ENCODE results near the gene SPSB1. TPM values are rescaled to one million over a fixed set of nuclear protein-coding genes. Genes with fewer than 3 reads are reported as not detected.

Gene SPSB1
- total and polyA plus RNA-seq, 2 of the 4 experiments (the other 2 are of a cell fraction), result 16.7 to 19.8 TPM

- Histone ChIP-seq H2BK120ac (ENCODE audit: low read depth, low read length) (no peak overlapping the region), H3K23ac (ENCODE audit: low read depth, low read length) (no peak overlapping the region), H3K4me2 (ENCODE audit: low read depth, low read length) (no peak overlapping the region), H3K56ac (ENCODE audit: extremely low read depth, insufficient read depth, low read length) (no peak overlapping the region), H3K9me3 (ENCODE audit: control insufficient read depth, insufficient read depth, low read length) (no peaks in the 10 kb centered on the region), H3K36me3 (ENCODE audit: control insufficient read depth, insufficient read depth, low read length) (peaks cover 16% of the 10 kb centered on the region; the same call in 1 of the 2 replicates), H2AK9ac (replicated peaks; ENCODE audit: low read depth, low read length, poor library complexity) (no peak overlapping the region), H4K8ac (ENCODE audit: low read depth in 2 of 2, low read length in 2 of 2) (no peak overlapping the region), H3K18ac (ENCODE audit: low read depth, low read length) (no peak overlapping the region), H3K4me1 (ENCODE audit: control insufficient read depth, insufficient read depth, low read length) (peaks cover 14% of the 10 kb centered on the region), H4K91ac (ENCODE audit: insufficient read depth, low read depth, low read length) (no peak overlapping the region), H2BK5ac (ENCODE audit: low read depth, low read length, poor library complexity, severe bottlenecking) (no peak overlapping the region), H3K9ac (ENCODE audit: low read depth, low read length) (no peak overlapping the region), H3K4ac (ENCODE audit: low read depth, low read length) (no peak overlapping the region), H4K5ac (ENCODE audit: low read depth, low read length) (no peak overlapping the region), H3K4me3 (ENCODE audit: insufficient read depth, low read depth, low read length) (no peak overlapping the region), H2AFZ (replicated peaks; ENCODE audit: low read length, poor library complexity) (no peak overlapping the region), H2BK20ac (ENCODE audit: low read depth, low read length) (no peak overlapping the region), H3K27me3 (ENCODE audit: control insufficient read depth, insufficient read depth, low read length) (no peaks in the 10 kb centered on the region), H3K14ac (replicated peaks; ENCODE audit: low read depth, low read length) (no peak overlapping the region), H3K79me1 (ENCODE audit: low read depth in 1 of 2, low read length in 2 of 2) (peaks cover 8 to 45% of the 10 kb centered on the region in 2 experiments; a peak in 3 of 4 replicates), H3K9me1 (ENCODE audit: insufficient read depth, low read length) (peaks cover 24% of the 10 kb centered on the region; the same call in 1 of the 2 replicates), H4K20me1 (ENCODE audit: insufficient read depth, low read length) (no peaks in the 10 kb centered on the region; the same call in 1 of the 2 replicates), H2AK5ac (ENCODE audit: low read depth, low read length) (no peak overlapping the region), H2BK15ac (ENCODE audit: low read depth, low read length) (no peak overlapping the region), H3K27ac (ENCODE audit: insufficient read depth, low read length) (no peak overlapping the region)
- ChIA-PET POLR2A (ENCODE audit: unreplicated experiment) (interaction anchor here (0.6 kb wide), 2 partner anchors 11 to 64 kb away, joined by 3 read pairs; partner anchors contain the start of gene H6PD), CTCF (interaction anchor here (1.2 to 1.5 kb wide), 2 partner anchors 11 to 135 kb away, joined by 3 to 5 read pairs; partner anchors contain the start of gene H6PD)
- 93% methylated on average over 7 of the region's 15 CpGs; no CpG with 5 or more reads in 1 of the 2 experiments for WGBS, 2 experiments (ENCODE audit: extremely low coverage in 2 of 2, insufficient read length in 1 of 2)
- dilution Hi-C loops (cut with HindIII; ENCODE audit: low sequenced_read_pairs, unreplicated experiment), result no loop called here
- ATAC-seq (ENCODE audit: low read depth), result no peak
- TF ChIP-seq RCOR1 (IDR thresholded peaks at IDR 0.05; ENCODE audit: insufficient replicate concordance, low read length) (no peak), RFX5 (IDR thresholded peaks at IDR 0.05; ENCODE audit: low read depth, low read length) (no peak), NFE2L2 (IDR thresholded peaks at IDR 0.05; ENCODE audit: low read depth, low read length) (no peak), CTCF (conservative IDR thresholded peaks at IDR 0.05; ENCODE audit: low read depth, low read length) (no peak), SMC3 (IDR thresholded peaks at IDR 0.05; ENCODE audit: low read depth, low read length) (no peak), MAFK (IDR thresholded peaks at IDR 0.05; ENCODE audit: low read depth, low read length) (no peak), RAD21 (IDR thresholded peaks at IDR 0.05; ENCODE audit: low read length) (no peak), BHLHE40 (IDR thresholded peaks at IDR 0.05; ENCODE audit: low read depth, low read length) (no peak), FOS (IDR thresholded peaks at IDR 0.05; ENCODE audit: low read depth, low read length) (no peak), CHD1 (IDR thresholded peaks at IDR 0.05; ENCODE audit: low read depth, low read length) (no peak), MAZ (IDR thresholded peaks at IDR 0.05; ENCODE audit: borderline replicate concordance, low read depth, low read length) (no peak), ELK1 (IDR thresholded peaks at IDR 0.05; ENCODE audit: borderline replicate concordance, low read depth, low read length) (no peak), USF2 (IDR thresholded peaks at IDR 0.05; ENCODE audit: low read depth, low read length) (no peak)
- no peak for DNase-seq
- no TSS peak for BruUV-seq (replicated peaks)
- intact Hi-C loops (cut with micrococcal nuclease), result no loop called here
- in situ Hi-C loops (cut with MboI; ENCODE audit: low sequenced_read_pairs), result no loop called here
Measured at GRCh38 chr1:9245230-9245619, 47.5 kb upstream of the SPSB1 start.

Measured in IMR-90 (cell line).